ENCODE measurements around the gene DNAJC28. TPM values are rescaled to one million over a fixed set of nuclear protein-coding genes. Genes with fewer than 3 reads are reported as not detected.

DNAJC28 gene
- total RNA-seq, 1 experiment from 2014 or later, result 1.5 TPM

GRCh38 chr21:33514229-33514628, 22.7 kb upstream of the DNAJC28 start:
- Histone ChIP-seq H3K9me3 (ENCODE audit: control insufficient read depth, insufficient read depth, low read depth, low read length) (no peaks in the 10 kb centered on the region), H3K27me3 (ENCODE audit: control insufficient read depth, insufficient read depth, low read length) (no peaks in the 10 kb centered on the region), H3K36me3 (ENCODE audit: control insufficient read depth, insufficient read depth, low read length) (peaks cover 23% of the 10 kb centered on the region), H3K27ac (ENCODE audit: low read length) (no peak overlapping the region), H3K4me1 (ENCODE audit: control insufficient read depth, insufficient read depth, low read length) (no peaks in the 10 kb centered on the region), H3K4me3 (ENCODE audit: low read depth in 2 of 2, low read length in 2 of 2) (no peak overlapping the region)
- ChIA-PET POLR2A (interaction anchor here (0.6 kb wide), 1 partner anchor 76 kb away, joined by 3 read pairs; no protein-coding TSS in a partner anchor), CTCF (no interaction called here)
- DNase-seq (ENCODE audit: low read depth, low spot score) (no peak), ATAC-seq (no peak)
- no peak for TF ChIP-seq POLR2AphosphoS5 (IDR thresholded peaks at IDR 0.05; ENCODE audit: low read depth, low read length)
- intact Hi-C loops (cut with micrococcal nuclease; ENCODE audit: unreplicated experiment) (no loop called here), in situ Hi-C loops (cut with HindIII; ENCODE audit: low pct_unique_long_range_greater_than_20kb, low sequenced_read_pairs) (no loop called here)
- BruUV-seq (replicated peaks), result no TSS peak

GRCh38 chr21:33512481-33512880, 21.0 kb upstream of the DNAJC28 start:
- Histone ChIP-seq H3K4me3 (ENCODE audit: low read depth in 2 of 2, low read length in 2 of 2) (no peak overlapping the region), H3K27ac (ENCODE audit: low read length) (no peak overlapping the region), H3K36me3 (ENCODE audit: control insufficient read depth, insufficient read depth, low read length) (peaks cover 24% of the 10 kb centered on the region), H3K4me1 (ENCODE audit: control insufficient read depth, insufficient read depth, low read length) (no peaks in the 10 kb centered on the region), H3K27me3 (ENCODE audit: control insufficient read depth, insufficient read depth, low read length) (no peaks in the 10 kb centered on the region), H3K9me3 (ENCODE audit: control insufficient read depth, insufficient read depth, low read depth, low read length) (no peaks in the 10 kb centered on the region)
- no TSS peak for BruUV-seq (replicated peaks)
- POLR2A ChIA-PET, result no interaction called here
- intact Hi-C loops (cut with micrococcal nuclease; ENCODE audit: unreplicated experiment) (no loop called here), in situ Hi-C loops (cut with HindIII; ENCODE audit: low pct_unique_long_range_greater_than_20kb, low sequenced_read_pairs) (no loop called here)
- TF ChIP-seq REST (IDR thresholded peaks at IDR 0.05; ENCODE audit: insufficient read depth in 1 of 2, low read depth in 2 of 2, low read length in 1 of 2), result no peak
- no peak for TF ChIP-seq SIN3A (IDR thresholded peaks at IDR 0.05; ENCODE audit: borderline replicate concordance, insufficient read depth, low read depth, low read length)
- TF ChIP-seq TCF7L2 (IDR thresholded peaks at IDR 0.05; ENCODE audit: low read depth, low read length), result no peak
- TF ChIP-seq POLR2AphosphoS5 (IDR thresholded peaks at IDR 0.05; ENCODE audit: low read depth, low read length), result no peak
- TF ChIP-seq CTCF (IDR thresholded peaks at IDR 0.05), result no peak
- ATAC-seq (no peak), DNase-seq (ENCODE audit: low read depth, low spot score) (no peak)
- CTCF ChIA-PET, result no interaction called here

- ATAC-seq (no peak), DNase-seq (ENCODE audit: low read depth, low spot score) (no peak)
- Histone ChIP-seq H3K4me1 (ENCODE audit: control insufficient read depth, insufficient read depth, low read length) (no peaks in the 10 kb centered on the region), H3K27ac (ENCODE audit: low read length) (no peak overlapping the region), H3K27me3 (ENCODE audit: control insufficient read depth, insufficient read depth, low read length) (no peaks in the 10 kb centered on the region), H3K4me3 (ENCODE audit: low read depth in 2 of 2, low read length in 2 of 2) (no peak overlapping the region), H3K9me3 (ENCODE audit: control insufficient read depth, insufficient read depth, low read depth, low read length) (no peaks in the 10 kb centered on the region), H3K36me3 (ENCODE audit: control insufficient read depth, insufficient read depth, low read length) (peaks cover 17% of the 10 kb centered on the region)
- CTCF ChIA-PET, result no interaction called here
- POLR2A ChIA-PET, result no interaction called here
- TF ChIP-seq REST (IDR thresholded peaks at IDR 0.05; ENCODE audit: insufficient read depth in 1 of 2, low read depth in 2 of 2, low read length in 1 of 2) (no peak), POLR2AphosphoS5 (IDR thresholded peaks at IDR 0.05; ENCODE audit: low read depth, low read length) (no peak), CTCF (IDR thresholded peaks at IDR 0.05) (no peak), TCF7L2 (IDR thresholded peaks at IDR 0.05; ENCODE audit: low read depth, low read length) (no peak), SIN3A (IDR thresholded peaks at IDR 0.05; ENCODE audit: borderline replicate concordance, insufficient read depth, low read depth, low read length) (no peak)
- intact Hi-C loops (cut with micrococcal nuclease; ENCODE audit: unreplicated experiment) (no loop called here), in situ Hi-C loops (cut with HindIII; ENCODE audit: low pct_unique_long_range_greater_than_20kb, low sequenced_read_pairs) (no loop called here)
- no TSS peak for BruUV-seq (replicated peaks)
These were observed 20.1 kb upstream of the DNAJC28 start for GRCh38 chr21:33511639-33512038.
